Amniotic stem cell (primary cell): ENCODE results near the gene SMURF1.

Source experiments
- DNase-seq: peaks from one replicate; lab custom pipeline; 2025; lab: John Stamatoyannopoulos, UW

The SMURF1 gene

DNA sequence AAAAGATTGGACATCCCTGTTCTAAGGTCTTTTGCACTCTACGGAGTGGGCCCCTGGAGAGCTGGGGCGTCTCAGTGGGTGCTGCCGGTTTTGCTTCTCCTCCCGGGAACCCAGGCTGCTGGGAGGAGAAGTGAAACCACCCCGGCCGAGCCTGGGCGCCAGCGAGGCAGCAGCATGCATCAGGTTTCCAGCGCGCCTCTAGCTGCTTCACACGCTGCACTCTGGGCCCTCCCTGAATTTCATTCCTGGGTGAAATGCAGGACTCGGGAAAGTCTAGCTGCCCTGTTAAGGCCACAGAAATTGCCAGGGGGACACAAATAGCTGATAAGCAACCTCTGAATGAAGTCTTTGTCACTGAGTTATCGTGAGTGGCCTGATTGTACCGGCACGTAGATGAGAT lies 138.1 kb downstream of the SMURF1 start:
- DNase-seq = no peak

DNA sequence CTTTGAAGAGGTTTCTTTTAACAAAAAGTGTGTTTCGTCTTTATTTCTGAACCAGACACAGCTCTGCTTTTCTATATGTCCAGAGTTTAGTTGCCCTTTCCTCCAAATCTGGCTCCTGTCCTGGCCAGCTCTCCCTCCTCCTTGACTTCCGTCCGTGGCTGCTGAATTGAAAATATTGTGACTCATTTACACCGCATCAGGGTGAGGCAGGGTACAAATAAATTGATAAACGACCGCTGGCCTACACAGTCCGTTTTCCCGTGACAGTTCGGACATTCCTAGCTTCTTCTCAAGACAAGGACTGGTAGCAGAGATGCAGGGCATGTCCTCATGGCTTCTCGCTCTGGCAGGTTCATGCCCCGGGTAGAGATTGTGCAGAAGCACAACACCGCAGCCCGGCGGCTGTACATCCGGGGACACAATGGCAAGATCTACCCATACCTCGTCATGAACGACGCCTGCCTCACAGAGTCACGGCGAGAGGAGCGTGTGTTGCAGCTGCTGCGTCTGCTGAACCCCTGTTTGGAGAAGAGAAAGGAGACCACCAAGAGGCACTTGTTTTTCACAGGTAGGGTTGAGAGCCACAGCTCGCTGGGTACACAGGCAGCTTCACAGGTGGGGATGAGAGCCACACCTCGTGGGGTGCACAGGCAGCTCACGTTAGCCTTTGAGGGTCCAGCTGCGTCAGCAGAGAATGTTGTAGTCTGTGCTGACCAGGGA lies 139.0 kb downstream of the SMURF1 start:
- DNase-seq = no peak

- DNase-seq = no peak
These were observed 139.7 kb downstream of the SMURF1 start for GRCh38 chr7:99004216-99004615.

GRCh38 chr7:99003419-99003818 lies 140.5 kb downstream of the SMURF1 start:
- DNase-seq = no peak

GRCh38 chr7:99002827-99003212 lies 141.1 kb downstream of the SMURF1 start:
- DNase-seq = no peak

DNA sequence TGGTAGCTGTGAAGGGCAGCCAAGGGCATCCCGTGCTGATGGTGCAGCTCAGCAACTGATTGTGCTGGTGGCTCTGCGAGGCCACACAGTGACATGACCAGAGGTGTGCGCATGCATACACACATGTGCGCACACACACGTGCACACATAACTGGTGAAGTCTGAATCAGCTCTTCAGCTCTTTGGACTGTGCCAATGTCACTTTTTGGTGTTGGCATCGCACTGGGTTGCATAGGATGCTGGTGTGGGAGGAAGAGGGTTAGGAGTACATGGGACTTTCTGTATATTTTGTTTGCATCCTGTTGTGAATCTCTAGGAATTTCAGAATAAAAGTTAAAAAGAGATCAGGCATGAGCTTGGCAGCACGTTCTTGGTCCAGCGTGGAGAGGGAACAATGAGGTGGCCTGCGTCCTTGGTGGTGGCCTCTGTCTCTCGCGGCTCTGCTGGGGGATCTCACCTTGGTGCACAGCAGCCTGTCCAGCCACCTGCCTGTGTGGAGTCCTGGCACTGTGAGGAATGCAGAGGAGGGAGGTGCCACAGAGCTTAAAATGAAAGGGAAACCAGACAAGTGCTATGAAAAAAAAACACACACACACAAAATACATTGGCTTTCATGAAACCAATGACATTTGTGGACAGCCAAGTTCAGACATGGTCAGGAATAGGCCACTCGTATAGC lies 141.6 kb downstream of the SMURF1 start:
- DNase-seq = no peak

DNA sequence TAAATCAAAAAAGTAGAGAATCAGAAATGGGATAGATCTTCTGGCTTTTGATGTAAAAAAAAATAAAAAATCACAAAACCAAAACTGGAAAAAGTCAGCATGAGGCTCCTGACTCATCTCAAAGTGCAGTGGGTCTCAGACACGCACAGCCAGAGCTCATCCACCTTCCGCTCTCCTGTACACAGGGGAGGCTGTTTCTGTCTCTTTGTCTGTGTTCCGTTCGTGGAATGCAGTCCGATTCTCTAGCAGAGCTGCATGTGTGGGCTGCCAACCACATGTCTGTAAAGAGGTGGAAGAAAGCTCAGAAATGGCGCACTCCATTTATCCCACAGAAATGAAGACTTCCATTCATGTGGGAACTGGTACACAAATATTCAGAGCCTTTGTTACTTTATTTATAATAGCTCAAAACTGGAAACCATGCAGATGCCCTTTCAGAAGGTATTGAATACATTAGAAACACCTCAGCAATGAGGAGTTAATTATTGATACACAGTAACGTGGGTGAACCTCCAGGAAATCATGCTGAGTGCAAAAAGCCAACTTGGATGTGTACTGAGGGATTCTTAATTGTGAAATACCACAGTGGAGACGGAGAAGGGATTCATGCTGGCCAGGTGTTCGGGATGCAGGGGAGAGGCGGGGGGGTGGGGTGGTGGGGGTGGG lies 142.3 kb downstream of the SMURF1 start:
- DNase-seq = no peak

DNA sequence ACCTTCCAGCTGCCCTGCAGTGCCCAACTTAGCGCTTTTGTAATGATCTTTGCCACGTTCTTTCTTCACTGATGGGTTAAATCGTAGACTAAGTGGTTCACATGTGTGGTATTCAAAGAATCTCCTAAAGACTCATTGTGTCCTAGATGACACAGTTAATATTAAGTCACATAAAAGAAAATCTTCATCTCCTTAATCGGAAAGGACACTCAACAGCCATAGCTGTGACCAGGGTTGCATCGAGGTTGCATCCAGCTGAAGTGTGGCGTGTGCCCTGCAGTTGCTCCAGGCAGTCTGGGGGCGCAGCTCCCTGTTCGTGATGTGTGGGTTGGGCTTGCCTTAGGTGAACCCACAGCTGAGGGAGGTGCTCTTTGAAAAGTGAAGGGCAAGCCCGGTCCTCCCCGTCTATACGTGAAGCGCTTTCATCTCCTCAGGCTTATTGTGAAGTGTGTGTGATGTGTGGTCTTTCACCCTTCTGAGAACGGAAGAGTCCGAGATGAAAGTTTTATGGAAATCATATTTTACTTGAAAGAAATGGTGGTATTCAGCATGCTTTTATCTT lies 142.9 kb downstream of the SMURF1 start:
- DNase-seq = no peak

GRCh38 chr7:99000196-99000903 lies 143.6 kb downstream of the SMURF1 start:
- DNase-seq = no peak

- DNase-seq = no peak
These were observed 144.8 kb downstream of the SMURF1 start for GRCh38 chr7:98998821-98999725.

DNA sequence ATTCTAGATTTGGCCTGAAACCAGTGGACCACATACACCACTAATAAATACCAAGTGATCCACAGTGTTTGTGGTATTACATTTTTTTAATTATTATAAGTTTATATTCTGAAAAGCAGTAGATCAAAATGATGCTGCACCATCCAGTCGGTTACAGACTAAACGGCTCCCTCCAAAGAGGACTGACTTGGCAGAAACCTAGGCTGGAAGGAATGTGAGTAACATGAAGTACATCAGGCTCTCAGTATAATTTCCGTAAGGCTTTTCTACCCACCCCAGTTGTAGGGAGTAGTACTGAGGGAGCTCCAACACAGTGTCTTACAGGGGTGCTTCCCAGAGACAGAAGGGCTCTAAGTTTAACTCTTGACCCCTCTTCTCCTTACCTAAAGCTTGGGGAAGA lies 146.1 kb downstream of the SMURF1 start:
- no peak for DNase-seq

DNA sequence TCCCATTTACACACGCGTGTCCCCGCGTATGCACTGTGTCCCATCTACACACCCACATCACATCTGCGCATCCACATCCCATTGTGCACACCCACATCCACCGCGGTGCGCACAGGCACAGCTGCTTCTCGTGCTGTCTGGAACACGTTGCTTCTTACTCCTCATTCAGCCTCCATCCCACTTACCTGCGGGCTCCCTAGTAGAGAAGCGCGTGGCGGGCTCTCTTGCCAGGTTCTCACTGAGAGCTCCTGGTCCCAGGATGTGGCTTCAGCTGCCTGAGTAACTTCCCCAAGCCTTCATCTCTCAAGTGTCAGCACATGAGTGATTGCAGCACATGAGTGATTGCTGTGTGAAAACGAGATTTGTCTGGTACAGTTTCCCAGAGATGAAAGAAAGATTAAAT lies 147.8 kb downstream of the SMURF1 start:
- DNase-seq = no peak

GRCh38 chr7:98995523-98996149 lies 148.3 kb downstream of the SMURF1 start:
- no peak for DNase-seq

DNA sequence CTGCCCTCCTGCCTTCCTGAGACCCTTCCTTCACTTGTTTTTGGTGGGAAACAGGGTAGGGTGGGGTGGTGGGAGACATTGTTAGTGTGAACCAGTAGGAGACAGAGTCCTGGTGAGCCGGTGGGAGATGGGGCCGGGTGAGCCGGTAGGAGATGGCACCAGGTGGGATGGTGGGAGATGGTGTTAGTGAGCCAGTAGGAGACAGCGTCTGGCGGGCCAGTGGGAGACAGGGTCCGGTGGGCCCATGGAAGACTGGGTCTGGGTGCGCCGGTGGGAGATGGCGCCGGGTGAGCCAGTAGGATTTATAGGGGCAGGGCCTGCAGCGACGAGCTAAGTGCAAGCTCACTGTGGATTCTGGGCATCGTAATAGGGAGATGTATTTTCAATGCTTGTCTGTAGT lies 148.8 kb downstream of the SMURF1 start:
- DNase-seq = no peak

GRCh38 chr7:98994046-98994944 lies 149.6 kb downstream of the SMURF1 start:
- no peak for DNase-seq

- no peak for DNase-seq
These were observed 150.6 kb downstream of the SMURF1 start for GRCh38 chr7:98993024-98993897.

GRCh38 chr7:98992076-98992475 lies 151.8 kb downstream of the SMURF1 start:
- no peak for DNase-seq

DNA sequence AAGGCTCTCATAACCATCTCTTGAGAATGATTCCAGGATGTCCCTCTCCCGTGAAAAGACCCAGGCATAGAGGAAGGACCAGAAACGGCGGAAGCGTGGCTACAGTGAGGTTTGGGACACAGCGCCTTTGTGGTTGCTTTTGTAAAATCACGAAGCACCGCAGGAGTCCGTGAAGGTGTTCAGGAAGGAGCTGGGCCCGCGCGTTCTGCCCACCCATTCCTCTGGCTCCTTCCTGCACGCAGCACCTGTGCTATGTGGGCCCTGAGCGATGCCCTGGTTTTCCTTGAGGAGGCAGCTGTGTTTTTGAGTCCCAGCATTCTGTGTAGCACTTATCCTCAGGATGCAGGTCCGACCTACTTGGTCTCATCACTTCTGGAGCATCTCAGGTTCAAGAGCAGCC lies 152.8 kb downstream of the SMURF1 start:
- no peak for DNase-seq

DNA sequence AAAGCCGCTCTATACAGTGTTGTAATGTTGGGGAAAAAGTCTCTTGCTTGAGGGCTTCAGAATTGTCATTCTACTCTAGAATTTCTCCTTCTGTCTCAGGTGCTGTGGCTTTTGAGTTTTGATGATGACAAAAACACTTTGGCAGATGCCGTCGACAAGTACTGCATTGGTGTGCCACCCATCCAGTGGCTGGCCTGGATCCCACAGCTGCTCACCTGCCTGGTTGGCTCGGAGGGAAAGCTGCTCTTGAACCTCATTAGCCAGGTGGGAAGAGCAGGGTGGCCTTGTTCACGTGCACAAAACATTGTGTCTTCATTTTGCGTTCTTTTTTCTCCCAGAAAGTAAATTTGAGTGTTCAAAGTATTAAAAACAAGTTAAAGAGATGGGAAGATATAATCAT lies 153.6 kb downstream of the SMURF1 start:
- DNase-seq = no peak
